ENCODE data around the gene EMB. TPM values are rescaled to one million over a fixed set of nuclear protein-coding genes. Genes with fewer than 3 reads are reported as not detected.
"Not testable (repeated sequence)": the region's sequence is repeated elsewhere in the genome, so short reads cannot be mapped to it uniquely, and the experiment has no call there.

EMB gene
- total and polyA plus RNA-seq, 2 experiments from 2014 or later, result 0.22 TPM; not detected in 1

GRCh38 chr5:50365426-50366251 lies 75.4 kb downstream of the EMB start:
- DNase-seq, result no peak
- H3K4me3 ChIP-seq, result no peak overlapping the region
- no peak overlapping the region for H2AFZ ChIP-seq
- no peaks in the 10 kb centered on the region for H3F3A ChIP-seq (ENCODE audit: insufficient read depth)
- no peaks in the 10 kb centered on the region for H3K4me1 ChIP-seq (ENCODE audit: insufficient read depth)
- no peaks in the 10 kb centered on the region for H3K27me3 ChIP-seq (replicated peaks; ENCODE audit: insufficient read depth)
- H3K4me2 ChIP-seq (ENCODE audit: unreplicated experiment), result no peak overlapping the region
- no peaks in the 10 kb centered on the region for H3K79me2 ChIP-seq (ENCODE audit: insufficient read depth)
- H4K20me1 ChIP-seq (ENCODE audit: insufficient read depth), result no peaks in the 10 kb centered on the region
- no peak overlapping the region for H3K27ac ChIP-seq
- WGBS, 2 experiments (ENCODE audit: low coverage in 1 of 2, low lambda C conversion rate in 2 of 2, missing lambda C conversion rate in 2 of 2), result 18 to 22% methylated on average over 8 of the region's 8 CpGs
- H3K9ac ChIP-seq, result no peak overlapping the region
- in situ Hi-C loops (cut with MboI), result no loop called here
- H3K36me3 ChIP-seq (ENCODE audit: low read depth), result no peaks in the 10 kb centered on the region
- H3K9me2 ChIP-seq (ENCODE audit: insufficient read depth), result no peaks in the 10 kb centered on the region
- TF ChIP-seq EZH2phosphoT487 (IDR thresholded peaks at IDR 0.05; ENCODE audit: insufficient read depth, low read depth), result no peak
- no peak for TF ChIP-seq EZH2 (IDR thresholded peaks at IDR 0.05; ENCODE audit: insufficient read depth, poor library complexity, severe bottlenecking)
- H3K9me3 ChIP-seq (ENCODE audit: low read depth), result no peaks in the 10 kb centered on the region

- H3K9ac ChIP-seq; H3K36me3 ChIP-seq (ENCODE audit: low read depth); H3K9me2 ChIP-seq (ENCODE audit: insufficient read depth); H3K27ac ChIP-seq; H2AFZ ChIP-seq; DNase-seq; H3K27me3 ChIP-seq (replicated peaks; ENCODE audit: insufficient read depth); H3K4me2 ChIP-seq (ENCODE audit: unreplicated experiment); H3K4me3 ChIP-seq; in situ Hi-C loops (cut with MboI); H3K9me3 ChIP-seq (ENCODE audit: low read depth); H3F3A ChIP-seq (ENCODE audit: insufficient read depth); H3K4me1 ChIP-seq (ENCODE audit: insufficient read depth); H3K79me2 ChIP-seq (ENCODE audit: insufficient read depth); H4K20me1 ChIP-seq (ENCODE audit: insufficient read depth): not testable (repeated sequence)
- WGBS, 2 experiments (ENCODE audit: low coverage in 1 of 2, low lambda C conversion rate in 2 of 2, missing lambda C conversion rate in 2 of 2), result 25 to 35% methylated on average over 6 of the region's 6 CpGs
Measured at GRCh38 chr5:50364535-50365309, 76.4 kb downstream of the EMB start.

GRCh38 chr5:50359187-50359586 lies 81.9 kb downstream of the EMB start:
- no peak for DNase-seq
- no peak for TF ChIP-seq EZH2phosphoT487 (IDR thresholded peaks at IDR 0.05; ENCODE audit: insufficient read depth, low read depth)
- TF ChIP-seq EZH2 (IDR thresholded peaks at IDR 0.05; ENCODE audit: insufficient read depth, poor library complexity, severe bottlenecking), result no peak
- H3K27me3 ChIP-seq (replicated peaks; ENCODE audit: insufficient read depth), result no peaks in the 10 kb centered on the region
- no peaks in the 10 kb centered on the region for H4K20me1 ChIP-seq (ENCODE audit: insufficient read depth)
- H3K9me3 ChIP-seq (ENCODE audit: low read depth), result no peaks in the 10 kb centered on the region
- no peaks in the 10 kb centered on the region for H3K4me1 ChIP-seq (ENCODE audit: insufficient read depth)
- no peak overlapping the region for H3K4me2 ChIP-seq (ENCODE audit: unreplicated experiment)
- H3K9me2 ChIP-seq (ENCODE audit: insufficient read depth), result no peaks in the 10 kb centered on the region
- H3K79me2 ChIP-seq (ENCODE audit: insufficient read depth), result no peaks in the 10 kb centered on the region
- in situ Hi-C loops (cut with MboI), result no loop called here
- no peak overlapping the region for H3K9ac ChIP-seq
- no peak overlapping the region for H3K4me3 ChIP-seq
- no peaks in the 10 kb centered on the region for H3K36me3 ChIP-seq (ENCODE audit: low read depth)
- H2AFZ ChIP-seq, result no peak overlapping the region
- no peak overlapping the region for H3K27ac ChIP-seq
- H3F3A ChIP-seq (ENCODE audit: insufficient read depth), result no peaks in the 10 kb centered on the region

- H3K9me3 ChIP-seq (ENCODE audit: low read depth), result no peaks in the 10 kb centered on the region
- H3F3A ChIP-seq (ENCODE audit: insufficient read depth), result no peaks in the 10 kb centered on the region
- H3K27me3 ChIP-seq (replicated peaks; ENCODE audit: insufficient read depth), result no peaks in the 10 kb centered on the region
- no peak for TF ChIP-seq EZH2phosphoT487 (IDR thresholded peaks at IDR 0.05; ENCODE audit: insufficient read depth, low read depth)
- TF ChIP-seq EZH2 (IDR thresholded peaks at IDR 0.05; ENCODE audit: insufficient read depth, poor library complexity, severe bottlenecking), result no peak
- H3K4me2 ChIP-seq (ENCODE audit: unreplicated experiment), result no peak overlapping the region
- H3K9ac ChIP-seq, result no peak overlapping the region
- H3K79me2 ChIP-seq (ENCODE audit: insufficient read depth), result no peaks in the 10 kb centered on the region
- in situ Hi-C loops (cut with MboI), result no loop called here
- DNase-seq, result no peak
- H2AFZ ChIP-seq, result no peak overlapping the region
- no peak overlapping the region for H3K27ac ChIP-seq
- H3K36me3 ChIP-seq (ENCODE audit: low read depth), result no peaks in the 10 kb centered on the region
- H4K20me1 ChIP-seq (ENCODE audit: insufficient read depth), result no peaks in the 10 kb centered on the region
- no peaks in the 10 kb centered on the region for H3K9me2 ChIP-seq (ENCODE audit: insufficient read depth)
- H3K4me1 ChIP-seq (ENCODE audit: insufficient read depth), result no peaks in the 10 kb centered on the region
- 22 to 25% methylated on average over 2 of the region's 2 CpGs for WGBS, 2 experiments (ENCODE audit: low coverage in 1 of 2, low lambda C conversion rate in 2 of 2, missing lambda C conversion rate in 2 of 2)
- no peak overlapping the region for H3K4me3 ChIP-seq
Measured at GRCh38 chr5:50352382-50352781, 88.7 kb downstream of the EMB start.

Other genes with a start within 250 kb of the EMB start
- gene PARP8, start 225.3 kb upstream of the EMB start, total RNA-seq (2014; rRNA removed; shearing (Covaris generic)), result 1.1 and 1.9 TPM in 2 replicates
- 2.5 and 3.3 TPM in 2 replicates for gene PARP8, start 225.3 kb upstream of the EMB start, polyA plus RNA-seq (2016; fragmentation: Nextera tagmentation; extraction: Ambion mirVana)